OCI-LY7 (cell line): ENCODE data around the gene BLM. TPM values are rescaled to one million over a fixed set of nuclear protein-coding genes. Genes with fewer than 3 reads are reported as not detected.

Source experiments
- BruUV-seq: library from RNA; stranded (reverse); fragments of 400-500 nt; replicated peaks from 2 replicates; lab custom pipeline; 2021; lab: Mats Ljungman, UMichigan
- CTCF ChIA-PET: fragments of 300-600 bp; sonication (Branson Sonifier 250); formaldehyde crosslinking; loops from one replicate; lab custom pipeline; 2022; ENCODE audit warnings: antibody characterized with exemption; ENCODE audit not compliant: unreplicated experiment; lab: Charles Lee
- POLR2A ChIA-PET: fragments of 300-600 bp; sonication (Branson Sonifier 250); formaldehyde crosslinking; loops from one replicate; lab custom pipeline; 2022; ENCODE audit warnings: antibody characterized with exemption; lab: Charles Lee
- DNase-seq: peaks from one replicate; pipeline ENCODE4 v3.0.0-alpha.2; 2015; ENCODE audit warnings: low spot score
- H2AFZ ChIP-seq: fragments of 200-600 bp; sonication (generic), shearing (Covaris generic); 2 replicates; pipeline ENCODE4 v1.6.1; 2014; ENCODE audit warnings: mild to moderate bottlenecking, antibody characterized with exemption, low read length, moderate library complexity
- H3K27ac ChIP-seq: fragments of 200-600 bp; sonication (generic); 2 replicates; pipeline ENCODE4 v1.5.1; 2014; ENCODE audit warnings: mixed run types, low read depth, mild to moderate bottlenecking, moderate library complexity, low read length, inconsistent platforms; ENCODE audit not compliant: poor library complexity, severe bottlenecking
- H3K36me3 ChIP-seq: fragments of 200-600 bp; sonication (generic); 2 replicates; pipeline ENCODE4 v1.6.1; 2014; ENCODE audit warnings: mild to moderate bottlenecking, antibody characterized with exemption, low read length, moderate library complexity, mixed read lengths; ENCODE audit not compliant: insufficient read depth
- H3K4me1 ChIP-seq: fragments of 200-600 bp; sonication (generic); 2 replicates; pipeline ENCODE4 v1.5.1; 2014; ENCODE audit warnings: mild to moderate bottlenecking, low read length; ENCODE audit not compliant: insufficient read depth, poor library complexity, severe bottlenecking
- H3K4me2 ChIP-seq: fragments of 200-600 bp; sonication (generic); 2 replicates; pipeline ENCODE4 v1.6.1; 2014; ENCODE audit warnings: mild to moderate bottlenecking, low read length
- H3K4me3 ChIP-seq: fragments of 200-600 bp; sonication (generic); 2 replicates; pipeline ENCODE4 v1.5.1; 2014; ENCODE audit warnings: mild to moderate bottlenecking, low read depth, low read length; ENCODE audit not compliant: poor library complexity, severe bottlenecking
- H3K79me2 ChIP-seq: fragments of 200-600 bp; sonication (generic); 2 replicates; pipeline ENCODE4 v1.6.1; 2016; ENCODE audit warnings: low read depth, mild to moderate bottlenecking, low read length, moderate library complexity, mixed read lengths; ENCODE audit not compliant: insufficient read depth
- H3K9me2 ChIP-seq: fragments of 200-600 bp; sonication (generic); 2 replicates; pipeline ENCODE4 v1.6.1; 2016; ENCODE audit warnings: mild to moderate bottlenecking, low read length, mixed read lengths; ENCODE audit not compliant: insufficient read depth
- H3K9me3 ChIP-seq: fragments of 200-600 bp; sonication (generic); 2 replicates; pipeline ENCODE4 v1.6.1; 2014; ENCODE audit warnings: mild to moderate bottlenecking, mixed run types, low read length, mixed read lengths
- H4K20me1 ChIP-seq: fragments of 200-600 bp; sonication (generic); 2 replicates; pipeline ENCODE4 v1.6.1; 2014; ENCODE audit warnings: mild to moderate bottlenecking, antibody characterized with exemption, low read length, moderate library complexity, mixed read lengths; ENCODE audit not compliant: insufficient read depth
- EZH2phosphoT487 ChIP-seq: fragments of 200-600 bp; sonication (generic); IDR thresholded peaks from 2 replicates; pipeline ENCODE4 v1.6.1; 2018; ENCODE audit warnings: low read depth, borderline replicate concordance, mild to moderate bottlenecking, mixed run types, antibody characterized with exemption, low read length, moderate library complexity, mixed read lengths
- intact Hi-C: fragments of 100-400 bp; cut with micrococcal nuclease; formaldehyde crosslinking; loops from one replicate; pipeline ENCODE4 v1.10.0; 2022; ENCODE audit not compliant: unreplicated experiment
- total RNA-seq, 2 experiments: library from RNA; depleted of rRNA in 1 of 2; stranded (reverse); fragments of >200 nt in 1 of 2; shearing (Covaris generic) in 1 of 2; gene quantifications; 2 replicates each; pipeline ENCODE4 v1.2.3, GENCODE V29; 2014 to 2022
- TF ChIP-seq, protein P1 (sequence below): fragments of 200-600 bp; sonication (generic); conservative IDR thresholded peaks from 2 replicates; pipeline ENCODE4 v1.5.1; 2014; ENCODE audit warnings: mild to moderate bottlenecking, antibody characterized with exemption, low read length, moderate library complexity, mixed read lengths

Gene BLM
- total RNA-seq, 2 experiments from 2014 or later, result 47.1 to 51.8 TPM

DNA sequence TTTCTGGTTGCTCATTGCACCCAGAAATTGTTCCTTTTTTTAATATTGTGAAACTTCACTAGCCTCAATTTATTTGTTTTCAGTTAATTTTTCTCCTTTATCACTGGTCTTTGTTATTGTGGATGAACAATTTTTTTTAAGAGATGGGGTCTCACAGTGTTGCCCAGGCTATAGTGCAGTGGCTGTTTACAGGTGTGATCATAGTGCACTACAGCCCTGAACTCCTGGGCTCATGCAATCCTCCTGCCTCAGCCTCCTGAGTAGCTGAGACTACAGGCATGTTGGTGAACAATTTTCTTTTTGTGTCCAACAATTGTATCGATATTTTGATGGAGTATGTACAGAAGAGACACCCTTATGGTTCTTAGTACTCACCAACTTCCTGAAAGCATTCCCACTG, 26.3 kb downstream of the BLM start:
- Histone ChIP-seq H3K4me1 (peaks cover 5% of the 10 kb centered on the region), H3K9me3 (peaks cover 8% of the 10 kb centered on the region; the same call in 1 of the 2 replicates), H4K20me1 (no peaks in the 10 kb centered on the region), H3K27ac (no peak overlapping the region), H3K9me2 (no peaks in the 10 kb centered on the region), H3K4me2 (no peak overlapping the region), H3K36me3 (peaks cover 56% of the 10 kb centered on the region), H2AFZ (no peak overlapping the region), H3K79me2 (peaks cover 87% of the 10 kb centered on the region), H3K4me3 (no peak overlapping the region)
- POLR2A ChIA-PET, result no interaction called here
- CTCF ChIA-PET, result no interaction called here
- DNase-seq, result no peak
- no peak for TF ChIP-seq EZH2phosphoT487
- TF ChIP-seq, protein P1, sequence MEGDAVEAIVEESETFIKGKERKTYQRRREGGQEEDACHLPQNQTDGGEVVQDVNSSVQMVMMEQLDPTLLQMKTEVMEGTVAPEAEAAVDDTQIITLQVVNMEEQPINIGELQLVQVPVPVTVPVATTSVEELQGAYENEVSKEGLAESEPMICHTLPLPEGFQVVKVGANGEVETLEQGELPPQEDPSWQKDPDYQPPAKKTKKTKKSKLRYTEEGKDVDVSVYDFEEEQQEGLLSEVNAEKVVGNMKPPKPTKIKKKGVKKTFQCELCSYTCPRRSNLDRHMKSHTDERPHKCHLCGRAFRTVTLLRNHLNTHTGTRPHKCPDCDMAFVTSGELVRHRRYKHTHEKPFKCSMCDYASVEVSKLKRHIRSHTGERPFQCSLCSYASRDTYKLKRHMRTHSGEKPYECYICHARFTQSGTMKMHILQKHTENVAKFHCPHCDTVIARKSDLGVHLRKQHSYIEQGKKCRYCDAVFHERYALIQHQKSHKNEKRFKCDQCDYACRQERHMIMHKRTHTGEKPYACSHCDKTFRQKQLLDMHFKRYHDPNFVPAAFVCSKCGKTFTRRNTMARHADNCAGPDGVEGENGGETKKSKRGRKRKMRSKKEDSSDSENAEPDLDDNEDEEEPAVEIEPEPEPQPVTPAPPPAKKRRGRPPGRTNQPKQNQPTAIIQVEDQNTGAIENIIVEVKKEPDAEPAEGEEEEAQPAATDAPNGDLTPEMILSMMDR, result no peak
- intact Hi-C loops, result no loop called here
- no TSS peak for BruUV-seq

DNA sequence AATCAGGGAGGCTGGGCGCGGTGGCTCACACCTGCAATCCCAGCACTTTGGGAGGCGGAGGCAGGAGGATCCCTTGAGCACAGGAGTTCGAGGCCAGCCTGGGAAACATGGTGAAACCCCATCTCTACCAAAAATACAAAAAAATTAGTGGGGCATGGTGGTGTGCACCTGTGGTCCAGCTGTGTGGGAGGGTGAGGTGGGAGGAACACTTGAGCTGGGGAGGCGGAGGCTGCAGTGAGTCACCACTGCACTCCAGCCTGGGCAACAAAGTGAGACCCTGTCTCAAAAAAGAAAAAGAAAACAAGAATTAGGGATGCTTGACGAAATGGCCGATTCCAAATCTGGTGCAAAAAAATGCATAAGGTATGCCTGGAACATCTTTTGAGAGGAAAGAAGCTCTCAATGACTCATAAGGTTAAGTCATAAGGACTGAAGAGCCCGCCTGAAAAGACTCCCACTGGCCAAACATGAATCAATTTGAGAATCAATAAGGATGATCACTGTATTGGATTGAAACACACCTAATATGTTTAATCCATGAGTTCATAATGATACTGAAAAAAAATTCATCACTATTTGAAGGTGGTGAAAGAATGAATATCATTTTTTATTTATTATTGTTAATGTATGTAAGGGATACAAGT, 27.7 kb downstream of the BLM start:
- H4K20me1 ChIP-seq, result no peaks in the 10 kb centered on the region
- ChIA-PET POLR2A (no interaction called here), CTCF (no interaction called here)
- H3K36me3 ChIP-seq, result peaks cover 56% of the 10 kb centered on the region
- no TSS peak for BruUV-seq
- H2AFZ ChIP-seq, result no peak overlapping the region
- no peak overlapping the region for H3K4me2 ChIP-seq
- peaks cover 5% of the 10 kb centered on the region for H3K4me1 ChIP-seq
- peaks cover 6% of the 10 kb centered on the region; the same call in 1 of the 2 replicates for H3K9me3 ChIP-seq
- H3K27ac ChIP-seq, result no peak overlapping the region
- TF ChIP-seq, protein P1, result no peak
- TF ChIP-seq EZH2phosphoT487, result no peak
- DNase-seq, result no peak
- H3K79me2 ChIP-seq, result peaks cover 76% of the 10 kb centered on the region
- no peak overlapping the region for H3K4me3 ChIP-seq
- no peaks in the 10 kb centered on the region for H3K9me2 ChIP-seq
- intact Hi-C loops, result no loop called here

DNA sequence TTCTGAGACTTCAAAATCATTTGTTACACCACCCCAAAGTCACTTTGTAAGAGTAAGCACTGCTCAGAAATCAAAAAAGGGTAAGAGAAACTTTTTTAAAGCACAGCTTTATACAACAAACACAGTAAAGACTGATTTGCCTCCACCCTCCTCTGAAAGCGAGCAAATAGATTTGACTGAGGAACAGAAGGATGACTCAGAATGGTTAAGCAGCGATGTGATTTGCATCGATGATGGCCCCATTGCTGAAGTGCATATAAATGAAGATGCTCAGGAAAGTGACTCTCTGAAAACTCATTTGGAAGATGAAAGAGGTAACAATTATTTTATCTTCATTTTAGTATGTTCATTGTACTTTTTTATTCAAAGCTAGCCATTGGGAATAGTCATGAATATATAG, 32.6 kb downstream of the BLM start:
- peaks cover 32% of the 10 kb centered on the region for H3K79me2 ChIP-seq
- no peaks in the 10 kb centered on the region for H3K4me1 ChIP-seq
- no peak overlapping the region for H3K27ac ChIP-seq
- H2AFZ ChIP-seq, result no peak overlapping the region
- no peaks in the 10 kb centered on the region for H4K20me1 ChIP-seq
- ChIA-PET CTCF (no interaction called here), POLR2A (interaction anchor here (0.6 to 1.1 kb wide), 3 partner anchors 9 to 33 kb away, joined by 3 read pairs; partner anchors contain the start of gene BLM)
- no peak for TF ChIP-seq EZH2phosphoT487
- TF ChIP-seq, protein P1, result no peak
- BruUV-seq, result no TSS peak
- no peak for DNase-seq
- intact Hi-C loops, result loop anchor here (2.0 kb wide), 1 partner anchor 21 kb away; no protein-coding TSS in a partner anchor
- H3K4me2 ChIP-seq, result no peak overlapping the region
- no peak overlapping the region for H3K4me3 ChIP-seq
- no peaks in the 10 kb centered on the region for H3K9me3 ChIP-seq
- peaks cover 74% of the 10 kb centered on the region for H3K36me3 ChIP-seq
- no peaks in the 10 kb centered on the region for H3K9me2 ChIP-seq
